ENCODE data around the gene INAFM1.

Gene INAFM1

DNA sequence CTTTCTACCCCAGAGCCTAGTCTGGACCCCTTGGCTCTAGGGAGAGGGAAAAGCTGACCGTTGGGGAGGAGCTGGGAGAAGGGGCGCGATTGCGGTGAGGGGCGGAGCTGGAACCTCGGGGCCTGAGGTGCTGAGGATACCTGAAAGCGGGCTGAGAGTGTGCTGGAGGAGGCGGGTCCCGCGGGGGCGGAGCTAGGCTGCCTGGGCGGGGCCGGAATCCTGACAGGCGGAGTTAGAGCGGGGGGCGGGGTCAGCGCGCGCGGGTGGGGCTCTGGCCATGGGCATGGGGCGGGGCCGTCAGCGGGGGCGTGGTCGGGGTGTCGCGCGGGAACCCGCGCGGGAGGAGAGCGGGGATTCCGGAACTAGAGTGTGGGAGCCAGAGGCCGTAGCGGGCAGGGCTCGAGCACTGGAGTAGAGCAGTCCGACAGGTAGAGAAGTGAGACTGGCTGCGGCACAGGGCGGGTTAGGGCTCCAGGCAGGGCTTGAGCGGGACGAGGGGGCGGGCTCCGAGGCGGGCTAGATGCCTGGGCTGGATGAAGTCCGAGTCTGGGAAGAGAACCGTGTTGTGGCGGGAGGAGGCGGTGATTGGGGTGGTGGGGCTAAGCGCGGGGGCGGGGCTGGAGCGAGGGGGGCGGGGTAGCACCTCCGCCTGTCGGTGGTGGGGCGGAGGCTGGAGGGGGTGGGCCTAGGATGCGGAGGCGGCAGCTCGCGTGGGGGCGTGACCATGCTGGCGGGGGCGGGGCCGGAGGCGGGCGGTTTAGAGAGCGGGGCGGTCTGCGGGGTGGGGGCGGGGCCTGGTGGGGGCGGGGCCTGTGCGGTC, at the start of gene INAFM1:
Gene INAFM1, plus strand, starts transcription at position 815 of the 820 bp plus-strand sequence. CDS start 35 bp downstream, outside the sequence.
- Mint-ChIP-seq H3K4me1 (peaks cover 19% of the 10 kb centered on the region), H3K36me3 (ENCODE audit: low read depth) (peaks cover 6% of the 10 kb centered on the region), H3K4me3 (peak within 1 kb of the TSS; percentile 83), H3K27me3 (no peaks in the 10 kb centered on the region), H3K9me3 (no peaks in the 10 kb centered on the region), H3K27ac (peak within 1 kb of the TSS; percentile 90)
- peak; percentile 77 for ATAC-seq
- DNase-seq = peak; percentile 100

DNA sequence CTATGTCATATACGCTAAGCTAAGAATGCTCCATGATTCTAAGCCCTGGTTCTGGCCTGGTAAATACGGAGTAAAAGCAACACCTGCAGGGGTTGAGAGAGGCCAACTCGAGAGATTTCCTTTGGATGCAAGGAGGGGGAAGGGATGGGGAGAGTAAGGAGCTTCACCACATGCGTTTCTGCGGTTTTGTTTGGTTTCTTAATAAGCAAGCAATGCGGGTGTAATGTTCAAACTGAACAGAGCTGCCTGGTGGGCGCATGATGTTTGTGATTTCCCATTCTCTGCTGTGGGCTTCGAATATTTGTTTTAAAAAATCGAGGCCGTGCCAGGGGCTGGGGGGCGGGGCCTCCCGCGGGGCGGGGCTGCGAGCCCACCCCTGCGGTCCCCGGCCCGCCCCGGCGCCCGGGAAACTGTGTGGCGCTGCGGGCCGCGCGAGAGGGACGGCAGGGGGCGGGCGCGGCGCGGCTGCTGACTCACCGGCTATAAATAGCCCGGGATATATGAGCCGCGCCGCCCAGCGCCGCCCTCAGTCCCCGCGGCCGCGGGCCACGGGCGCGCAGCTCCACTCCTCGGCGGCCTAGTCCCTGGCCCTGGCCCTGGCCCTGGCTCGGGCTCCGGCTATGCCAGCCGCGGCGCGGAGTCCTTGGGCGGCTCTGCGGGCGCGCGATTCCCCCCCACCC, 48.8 kb upstream of the INAFM1 start:
- Mint-ChIP-seq H3K4me3 (peak overlapping the region; percentile 76), H3K27ac (peak overlapping the region; percentile 59), H3K27me3 (no peaks in the 10 kb centered on the region), H3K36me3 (ENCODE audit: low read depth) (peaks cover 4% of the 10 kb centered on the region), H3K9me3 (peaks cover 3% of the 10 kb centered on the region), H3K4me1 (peaks cover 19% of the 10 kb centered on the region)
- ATAC-seq = peak; percentile 75
- DNase-seq = peak; percentile 88

DNA sequence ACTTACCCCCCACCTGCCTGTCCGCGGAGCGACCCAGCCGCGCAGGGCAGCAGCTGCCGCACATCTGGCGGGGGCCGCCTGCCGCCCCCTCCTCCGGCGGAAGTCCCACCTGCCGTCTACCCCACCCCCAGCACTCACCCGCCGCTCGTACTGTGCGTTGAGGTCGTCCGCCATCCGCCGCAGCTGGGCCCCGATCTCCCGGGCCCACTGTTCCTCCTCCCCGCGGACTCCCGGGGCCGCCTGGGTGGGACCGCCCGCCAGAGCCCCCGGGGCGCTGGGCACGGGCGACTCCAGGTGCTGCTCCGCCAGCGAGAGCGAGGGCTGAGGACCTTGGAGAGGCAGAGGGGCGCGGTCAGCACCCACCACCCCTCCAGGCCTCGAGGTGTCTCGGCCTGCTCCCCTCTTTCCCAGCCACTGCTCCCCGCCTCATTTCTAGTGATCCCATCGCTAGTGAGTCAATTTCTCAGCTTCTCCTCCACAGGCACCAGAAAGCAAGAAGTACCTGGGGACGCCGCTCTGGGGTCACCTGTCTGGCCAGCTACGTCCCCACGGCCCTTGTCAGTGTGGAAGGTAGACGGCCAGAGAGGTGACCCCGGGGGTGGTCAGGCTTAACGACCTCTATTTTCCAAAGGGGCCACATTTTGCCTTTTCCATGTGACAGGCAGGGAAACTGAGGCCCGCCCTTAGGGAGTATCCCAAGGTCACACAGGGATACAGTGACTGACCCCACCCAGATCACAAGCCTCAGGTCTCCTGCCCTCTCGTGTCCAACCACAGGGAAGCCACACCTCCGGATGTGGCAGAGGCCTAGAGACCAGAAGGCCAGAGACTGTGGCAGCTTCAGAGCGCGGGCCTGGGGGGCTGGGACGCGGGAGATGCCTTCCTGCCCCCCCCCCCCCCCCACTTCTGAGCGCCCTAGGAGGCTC, 48.0 kb upstream of the INAFM1 start:
- DNase-seq = peak; percentile 68
- Mint-ChIP-seq H3K4me1 (peaks cover 24% of the 10 kb centered on the region), H3K36me3 (ENCODE audit: low read depth) (peaks cover 4% of the 10 kb centered on the region), H3K27ac (peak overlapping the region; percentile 85), H3K9me3 (peaks cover 3% of the 10 kb centered on the region), H3K27me3 (no peaks in the 10 kb centered on the region), H3K4me3 (peak overlapping the region; percentile 76)
- peak; percentile 11 for ATAC-seq

DNA sequence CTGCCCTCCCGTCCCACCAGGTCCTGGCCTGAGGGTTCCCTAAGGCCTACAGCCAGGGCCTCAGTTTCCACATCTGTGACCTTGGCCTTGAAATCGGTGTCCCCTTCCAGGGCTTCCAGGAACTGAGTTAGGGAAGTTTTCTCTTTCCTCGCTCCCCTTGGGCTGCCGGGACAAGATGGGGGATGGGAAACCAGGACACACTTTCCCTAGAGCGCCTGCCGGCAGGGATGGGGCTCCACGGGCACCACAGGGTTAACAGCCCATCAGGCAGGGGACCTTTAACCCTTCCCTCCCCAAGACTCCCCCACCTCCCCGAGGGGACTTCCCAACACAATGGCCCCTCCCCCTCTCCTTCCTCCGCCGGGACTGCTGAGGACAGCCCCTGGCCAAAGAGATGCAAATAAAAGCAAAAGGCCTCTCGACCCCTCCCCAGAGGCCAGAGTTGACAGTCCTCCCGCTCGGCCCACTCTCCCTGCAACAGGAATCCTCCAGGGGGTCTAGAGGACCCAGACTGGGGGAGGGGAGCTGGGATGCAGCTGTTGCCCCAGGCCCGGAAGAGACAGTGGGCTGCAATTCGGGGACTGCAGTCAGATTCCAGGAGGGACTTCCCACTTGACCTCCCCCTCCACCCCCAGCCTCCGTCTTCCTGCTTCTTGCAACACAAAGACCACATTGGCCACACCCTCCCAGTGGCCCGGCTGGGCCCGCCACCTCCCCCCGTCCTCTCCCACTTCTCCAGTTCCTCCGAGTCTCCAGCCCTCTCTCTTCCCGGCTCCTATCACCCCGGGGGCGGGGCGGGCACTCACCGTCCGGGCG, 47.1 kb upstream of the INAFM1 start:
- peak; percentile 72 for DNase-seq
- Mint-ChIP-seq H3K27ac (peak overlapping the region; percentile 85), H3K9me3 (peaks cover 3% of the 10 kb centered on the region), H3K4me3 (peak overlapping the region; percentile 76), H3K36me3 (ENCODE audit: low read depth) (peaks cover 4% of the 10 kb centered on the region), H3K27me3 (no peaks in the 10 kb centered on the region), H3K4me1 (peaks cover 32% of the 10 kb centered on the region)
- ATAC-seq = no peak

DNA sequence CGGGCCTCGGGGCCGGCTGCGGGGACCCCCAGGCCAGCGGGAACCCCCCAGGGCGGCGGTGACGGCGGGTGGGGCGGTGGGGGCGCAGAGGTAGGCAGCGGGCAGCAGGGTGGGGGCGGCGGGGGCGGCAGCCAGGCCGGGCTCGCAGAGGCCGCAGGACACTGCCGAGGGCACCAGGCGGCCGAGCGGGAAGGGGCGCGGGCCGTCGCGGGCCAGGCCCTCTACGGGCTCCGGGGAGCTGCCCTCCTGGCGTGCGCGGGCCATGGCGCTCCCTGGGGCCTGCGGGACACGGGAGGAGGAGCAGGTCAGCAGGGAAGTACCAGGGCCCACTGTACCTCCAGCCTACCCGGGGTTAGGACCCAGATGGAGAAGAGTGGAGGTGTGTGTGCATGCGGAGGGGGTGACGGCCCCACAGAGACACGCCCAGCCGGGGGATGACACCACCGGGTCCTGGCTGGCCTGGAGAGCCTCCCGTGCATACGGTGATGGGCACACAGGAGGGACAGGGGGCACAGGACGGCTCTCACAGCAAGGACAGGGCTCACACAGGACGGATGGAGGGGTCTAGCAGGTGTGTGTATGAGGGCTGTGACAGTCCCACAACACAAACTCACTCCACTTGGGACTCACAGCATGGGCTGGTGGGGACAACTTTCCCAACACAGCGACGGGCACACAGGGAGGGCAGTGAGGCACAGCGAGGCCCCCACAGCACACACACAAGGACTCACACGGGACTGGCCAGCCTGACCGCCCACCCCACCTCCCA, 46.3 kb upstream of the INAFM1 start:
- no peaks in the 10 kb centered on the region for H3K27me3 Mint-ChIP-seq
- peaks cover 38% of the 10 kb centered on the region for H3K4me1 Mint-ChIP-seq
- DNase-seq (peak; percentile 62), ATAC-seq (peak; percentile 2)
- H3K9me3 Mint-ChIP-seq = peaks cover 3% of the 10 kb centered on the region
- H3K27ac Mint-ChIP-seq = no peak overlapping the region
- peaks cover 4% of the 10 kb centered on the region for H3K36me3 Mint-ChIP-seq (ENCODE audit: low read depth)
- H3K4me3 Mint-ChIP-seq = peak overlapping the region; percentile 76

DNA sequence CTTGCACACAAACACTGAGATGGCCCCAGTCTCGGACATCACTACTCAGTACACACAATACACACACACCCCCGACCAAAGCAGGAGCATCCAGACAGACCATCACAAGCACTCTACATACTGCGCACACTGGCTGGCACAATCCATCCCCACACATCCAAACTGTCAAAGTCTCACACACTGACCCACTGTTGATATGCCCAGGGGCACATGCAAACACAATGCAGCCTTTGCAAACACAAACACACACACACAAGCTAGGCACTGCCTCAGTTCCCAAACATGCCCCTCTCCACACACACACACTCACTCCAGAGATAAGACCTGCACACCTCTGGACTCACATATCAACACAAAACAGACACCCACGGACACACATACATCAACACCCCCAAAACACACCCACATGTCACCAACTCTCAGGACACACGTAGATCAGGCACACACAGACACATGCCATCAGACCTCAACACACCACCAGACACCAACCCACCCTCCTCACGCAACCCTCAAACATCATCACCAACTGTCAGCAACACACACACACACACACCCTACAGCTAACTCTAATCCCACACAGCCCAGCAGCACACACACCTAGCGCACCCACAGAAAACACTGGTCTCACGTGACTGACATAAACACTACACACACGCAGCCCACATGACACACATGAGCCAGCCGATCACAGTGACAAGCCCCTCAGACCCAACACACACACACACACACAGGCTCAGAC, 45.6 kb upstream of the INAFM1 start:
- ATAC-seq = no peak
- H3K27me3 Mint-ChIP-seq = no peaks in the 10 kb centered on the region
- no peak overlapping the region for H3K4me3 Mint-ChIP-seq
- peaks cover 3% of the 10 kb centered on the region for H3K9me3 Mint-ChIP-seq
- peak; percentile 27 for DNase-seq
- H3K36me3 Mint-ChIP-seq (ENCODE audit: low read depth) = peaks cover 4% of the 10 kb centered on the region
- peaks cover 38% of the 10 kb centered on the region for H3K4me1 Mint-ChIP-seq
- no peak overlapping the region for H3K27ac Mint-ChIP-seq

DNA sequence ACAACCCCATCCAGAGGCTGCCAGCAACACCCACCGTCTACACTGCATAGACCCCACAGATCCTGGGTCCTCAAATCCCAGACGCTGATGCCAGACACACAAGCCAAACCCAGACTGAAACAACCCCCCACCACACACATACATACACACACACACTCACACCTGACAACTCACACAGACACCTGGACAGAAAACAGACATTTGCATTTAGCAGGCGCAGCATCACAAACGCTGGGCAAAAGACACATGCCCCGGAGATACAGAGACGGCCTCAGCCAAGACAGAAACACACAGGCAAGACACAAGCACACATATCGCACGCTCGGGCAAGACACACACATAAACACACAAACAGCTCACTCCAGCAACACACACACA, 45.0 kb upstream of the INAFM1 start:
- peaks cover 3% of the 10 kb centered on the region for H3K9me3 Mint-ChIP-seq
- ATAC-seq (no peak), DNase-seq (no peak)
- H3K4me3 Mint-ChIP-seq = no peak overlapping the region
- no peaks in the 10 kb centered on the region for H3K27me3 Mint-ChIP-seq
- H3K36me3 Mint-ChIP-seq (ENCODE audit: low read depth) = peaks cover 4% of the 10 kb centered on the region
- no peak overlapping the region for H3K27ac Mint-ChIP-seq
- peaks cover 38% of the 10 kb centered on the region for H3K4me1 Mint-ChIP-seq

DNA sequence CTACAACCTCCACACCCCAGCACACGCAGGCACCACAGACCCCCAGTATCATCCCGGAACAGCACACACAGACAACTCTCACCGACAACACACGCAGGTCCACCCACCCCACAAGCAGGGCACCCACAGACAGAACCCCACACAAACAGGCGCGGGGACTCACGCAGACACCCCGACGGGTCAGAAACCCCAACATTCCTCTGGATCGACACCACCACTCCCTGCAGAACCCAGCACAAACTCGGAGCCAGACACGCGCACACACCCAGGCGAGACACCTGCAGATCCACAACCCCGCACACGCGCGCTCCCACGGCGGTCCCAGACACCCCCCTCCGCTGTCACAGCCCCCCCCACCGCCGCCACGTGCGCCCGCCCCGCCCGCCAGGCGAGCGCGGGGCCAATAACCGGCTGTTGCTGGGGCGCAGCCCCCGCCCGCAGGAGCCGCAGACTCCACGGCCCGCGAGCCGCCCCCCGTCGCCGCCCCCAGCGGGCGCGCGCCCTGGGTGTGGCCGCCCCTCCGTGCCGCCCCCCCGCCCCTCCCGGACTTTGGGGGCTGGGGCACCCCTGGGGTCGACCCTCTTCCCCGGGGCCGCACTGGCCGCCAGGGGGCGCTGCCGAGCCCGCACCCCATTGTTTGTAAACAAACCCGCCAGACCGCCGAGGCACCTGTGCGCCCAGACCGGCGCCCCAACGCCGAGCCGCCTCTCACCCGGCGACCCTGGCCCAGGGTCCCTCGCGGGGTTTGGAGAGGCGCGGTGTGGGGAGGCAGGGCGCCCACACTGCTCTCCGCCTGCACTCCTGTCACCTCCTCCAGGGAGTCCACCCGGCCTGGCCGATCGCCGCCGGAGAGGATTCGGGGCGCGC, 44.4 kb upstream of the INAFM1 start:
- Mint-ChIP-seq H3K27ac (no peak overlapping the region), H3K27me3 (no peaks in the 10 kb centered on the region), H3K36me3 (ENCODE audit: low read depth) (peaks cover 4% of the 10 kb centered on the region), H3K4me1 (peaks cover 37% of the 10 kb centered on the region), H3K9me3 (peaks cover 3% of the 10 kb centered on the region), H3K4me3 (peak overlapping the region; percentile 33)
- DNase-seq (peak; percentile 87), ATAC-seq (no peak)

DNA sequence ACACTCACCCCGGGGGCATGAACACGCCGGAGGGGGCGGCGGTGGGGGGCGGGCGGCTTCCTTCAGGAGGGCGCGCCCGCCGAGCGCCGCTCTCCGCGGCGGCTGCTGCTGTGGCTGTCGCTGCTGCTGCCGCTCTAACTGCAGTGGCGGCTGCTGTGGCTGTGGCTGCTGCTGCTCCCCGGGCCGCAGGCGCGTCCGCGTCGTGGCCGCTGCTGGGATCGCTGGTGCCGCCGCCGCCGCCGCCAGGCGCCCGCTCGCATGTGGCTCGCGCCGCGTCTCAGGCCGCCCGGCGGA, 43.8 kb upstream of the INAFM1 start, which contains the start of gene BBC3:
Gene BBC3, minus strand, starts transcription at position 279 of the 294 bp plus-strand sequence. CDS start 2,768 bp downstream, outside the sequence.
- peaks cover 33% of the 10 kb centered on the region for H3K4me1 Mint-ChIP-seq
- H3K9me3 Mint-ChIP-seq = no peaks in the 10 kb centered on the region
- no peak for DNase-seq
- no peak for ATAC-seq
- H3K27ac Mint-ChIP-seq = peak within 1 kb of the TSS; percentile 77
- peaks cover under 1% of the 10 kb centered on the region for H3K27me3 Mint-ChIP-seq
- H3K4me3 Mint-ChIP-seq = peak within 1 kb of the TSS; percentile 75
- no peaks in the 10 kb centered on the region for H3K36me3 Mint-ChIP-seq (ENCODE audit: low read depth)

DNA sequence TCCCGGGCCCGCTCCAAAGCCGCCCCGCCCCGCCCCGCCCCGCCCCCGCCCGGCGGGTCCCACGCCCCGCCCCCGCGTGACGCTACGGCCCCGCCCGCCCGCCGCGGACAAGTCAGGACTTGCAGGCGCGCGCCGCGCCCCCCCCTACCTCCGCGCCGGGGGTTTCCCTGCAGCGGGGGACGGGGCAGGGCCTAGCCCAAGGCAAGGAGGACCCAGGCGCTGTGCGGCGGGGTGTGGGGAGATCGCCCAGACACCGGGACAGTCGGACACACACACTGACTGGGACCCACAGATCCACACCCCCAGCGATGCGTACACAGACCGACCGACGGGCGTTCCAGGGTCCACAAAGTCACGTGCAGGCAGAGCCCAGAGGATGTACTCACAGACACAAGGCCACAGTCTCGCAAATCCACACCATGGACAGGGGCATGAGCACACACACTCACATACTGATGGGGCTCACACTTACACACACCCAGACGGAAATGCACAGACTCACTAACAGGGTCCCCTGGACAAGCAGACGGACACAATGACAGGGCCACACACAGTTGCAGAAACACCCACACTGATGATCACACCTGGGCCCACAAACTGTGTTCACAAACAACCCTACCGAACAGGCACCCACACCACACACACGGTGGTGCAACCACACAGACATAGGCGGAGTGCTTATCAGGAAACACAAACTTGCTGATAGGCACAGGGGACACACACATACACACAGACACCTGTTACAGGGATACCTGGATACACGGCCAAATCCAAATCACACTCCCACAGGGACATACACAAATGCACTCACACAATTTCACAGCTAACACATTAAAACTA, 43.2 kb upstream of the INAFM1 start:
- ATAC-seq (peak; percentile 53), DNase-seq (peak; percentile 91)
- peak overlapping the region; percentile 75 for H3K4me3 Mint-ChIP-seq
- H3K4me1 Mint-ChIP-seq = peaks cover 33% of the 10 kb centered on the region
- peaks cover 2% of the 10 kb centered on the region for H3K27me3 Mint-ChIP-seq
- no peaks in the 10 kb centered on the region for H3K36me3 Mint-ChIP-seq (ENCODE audit: low read depth)
- no peaks in the 10 kb centered on the region for H3K9me3 Mint-ChIP-seq
- H3K27ac Mint-ChIP-seq = peak overlapping the region; percentile 77

DNA sequence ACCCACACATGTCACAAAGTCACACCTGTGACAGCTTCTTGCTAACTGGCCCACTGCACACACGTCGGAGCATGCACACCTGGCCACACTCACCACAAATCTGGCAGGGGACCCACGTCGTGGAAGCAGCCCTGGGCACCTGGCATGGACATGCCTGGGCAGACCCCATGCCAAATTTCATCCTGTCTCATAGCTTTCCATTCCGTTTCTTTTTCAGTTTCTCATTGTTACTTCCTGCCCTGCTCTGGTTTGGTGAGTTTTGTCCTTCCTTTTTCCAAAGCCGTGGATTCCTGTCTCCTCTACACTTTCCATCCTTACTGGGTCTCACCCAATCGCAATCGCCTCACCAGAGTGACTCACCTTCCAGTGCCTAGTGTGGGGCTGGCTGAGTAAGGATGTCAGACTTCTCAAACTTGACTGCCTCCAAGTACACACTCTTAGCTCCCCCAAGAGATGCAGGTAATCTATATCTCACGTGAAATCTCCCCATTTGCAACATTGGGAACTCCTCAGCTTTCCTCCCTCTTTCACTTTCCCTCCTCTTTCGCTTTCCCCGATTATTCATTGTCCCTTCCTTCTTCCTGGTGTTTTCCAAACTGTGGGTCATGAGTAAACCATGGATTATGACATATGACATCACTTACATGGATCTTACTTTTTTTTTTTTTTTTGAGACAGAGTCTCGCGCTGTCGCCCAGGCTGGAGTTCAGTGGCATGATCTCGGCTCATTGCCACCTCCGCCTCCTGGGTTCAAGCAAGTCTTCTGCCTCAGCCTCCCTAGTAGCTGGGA, 42.1 kb upstream of the INAFM1 start:
- no peaks in the 10 kb centered on the region for H3K36me3 Mint-ChIP-seq (ENCODE audit: low read depth)
- ATAC-seq (peak; percentile 24), DNase-seq (peak; percentile 29)
- H3K9me3 Mint-ChIP-seq = no peaks in the 10 kb centered on the region
- H3K27me3 Mint-ChIP-seq = peaks cover 2% of the 10 kb centered on the region
- peaks cover 22% of the 10 kb centered on the region for H3K4me1 Mint-ChIP-seq
- peak overlapping the region; percentile 50 for H3K27ac Mint-ChIP-seq
- H3K4me3 Mint-ChIP-seq = peak overlapping the region; percentile 75

Data from activated naive CD8-positive, alpha-beta T cell treated with anti-CD3 and anti-CD28 coated beads, Interleukin-2, amount 50 U/mL, for 24 hours (primary cell).